ENCODE measurements around the gene RTL9. TPM values are rescaled to one million over a fixed set of nuclear protein-coding genes. Genes with fewer than 3 reads are reported as not detected.
A peak's percentile ranks its signal among the peaks of the same experiment; 100 is the strongest.

Gene RTL9
- total RNA-seq, 1 donor from 2014 or later: not detected

GRCh38 chrX:110407910-110408545, 49.4 kb downstream of the RTL9 start:
- peak; percentile 70 for DNase-seq

Other genes starting within 250 kb of the RTL9 start
- gene AMMECR1, start 40.8 kb upstream of the RTL9 start, total RNA-seq: 6.0 and 9.1 TPM in 2 replicates

All from dermis blood vessel endothelial cell (primary cell).